GM19397 (cell line): Measurements from ENCODE around the gene GAS7.
"Not testable (repeated sequence)": the region's sequence is repeated elsewhere in the genome, so short reads cannot be mapped to it uniquely, and the experiment has no call there.

Experiments
- ATAC-seq: cut with Tn5 transposase; IDR thresholded peaks from one replicate; pipeline ENCODE4 v1.9.1; 2021; ENCODE audit warnings: mild to moderate bottlenecking, moderate library complexity; ENCODE audit not compliant: unreplicated experiment

The GAS7 gene

GRCh38 chr17:9922012-9922848 is 276.2 kb downstream of the GAS7 start:
- no peak for ATAC-seq

- ATAC-seq = not testable (repeated sequence)
These were observed 277.2 kb downstream of the GAS7 start for GRCh38 chr17:9921216-9921615.

GRCh38 chr17:9918804-9919352 is 279.5 kb downstream of the GAS7 start:
- ATAC-seq = no peak

GRCh38 chr17:9918352-9918751 is 280.1 kb downstream of the GAS7 start:
- ATAC-seq = no peak

- no peak for ATAC-seq
These were observed 280.6 kb downstream of the GAS7 start for GRCh38 chr17:9917801-9918200.

GRCh38 chr17:9917131-9917530 is 281.3 kb downstream of the GAS7 start:
- no peak for ATAC-seq

- no peak for ATAC-seq
These were observed 282.3 kb downstream of the GAS7 start for GRCh38 chr17:9916108-9916507.

- ATAC-seq = no peak
These were observed 284.9 kb downstream of the GAS7 start for GRCh38 chr17:9913476-9913875.

- no peak for ATAC-seq
These were observed 286.0 kb downstream of the GAS7 start for GRCh38 chr17:9912121-9913099.

- ATAC-seq = no peak
These were observed 287.3 kb downstream of the GAS7 start for GRCh38 chr17:9911089-9911488.

GRCh38 chr17:9908649-9909042 is 289.8 kb downstream of the GAS7 start:
- ATAC-seq = no peak

- no peak for ATAC-seq
These were observed 290.3 kb downstream of the GAS7 start for GRCh38 chr17:9907883-9908648.

GRCh38 chr17:9907131-9907530 is 291.3 kb downstream of the GAS7 start:
- ATAC-seq = no peak

- ATAC-seq = no peak
These were observed 291.8 kb downstream of the GAS7 start for GRCh38 chr17:9906616-9907015.

GRCh38 chr17:9905902-9906301 is 292.5 kb downstream of the GAS7 start:
- no peak for ATAC-seq

- ATAC-seq = no peak
These were observed 293.4 kb downstream of the GAS7 start, which contains the start of gene RCVRN for GRCh38 chr17:9905078-9905415. RCVRN (minus strand) TSS chr17:9905271; CDS start chr17:9905180, 91 bp downstream.

GRCh38 chr17:9904277-9905077 is 293.9 kb downstream of the GAS7 start:
- ATAC-seq = no peak

- ATAC-seq = no peak
These were observed 296.3 kb downstream of the GAS7 start for GRCh38 chr17:9902120-9902519.

- ATAC-seq = no peak
These were observed 297.6 kb downstream of the GAS7 start for GRCh38 chr17:9900784-9901183.

GRCh38 chr17:9900044-9900594 is 298.3 kb downstream of the GAS7 start:
- ATAC-seq = no peak
